ENCODE measurements around the gene HECW1. TPM values are rescaled to one million over a fixed set of nuclear protein-coding genes. Genes with fewer than 3 reads are reported as not detected.

Gene HECW1
- total RNA-seq, 2 experiments from 2014 or later: not detected

DNA sequence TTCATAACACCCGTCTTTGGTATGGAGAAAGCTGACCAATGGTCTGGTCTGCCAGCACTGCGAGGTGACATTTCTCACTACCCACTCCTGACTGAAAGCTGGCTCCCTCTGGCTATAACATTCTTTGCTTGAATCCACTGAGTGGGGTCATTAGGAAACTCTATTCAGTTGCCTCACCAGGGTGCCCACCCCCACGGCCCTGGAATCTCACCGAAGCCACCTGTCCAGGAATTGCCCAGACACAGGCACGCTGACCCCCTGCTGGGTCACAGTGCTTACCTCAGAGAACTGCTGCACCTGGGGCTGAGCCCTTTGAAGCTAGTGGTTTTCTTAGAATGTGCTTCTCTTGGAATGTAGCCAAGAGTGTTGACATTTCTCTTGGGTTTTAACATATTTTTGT, 28.6 kb downstream of the HECW1 start:
- CTCF ChIA-PET: no interaction called here
- H3K27ac Mint-ChIP-seq: no peak overlapping the region
- peaks cover 9% of the 10 kb centered on the region for H3K27me3 Mint-ChIP-seq
- no peaks in the 10 kb centered on the region for H3K36me3 Mint-ChIP-seq (ENCODE audit: low read depth)
- H3K4me3 Mint-ChIP-seq: no peak overlapping the region
- no peaks in the 10 kb centered on the region for H3K9me3 Mint-ChIP-seq
- POLR2A ChIA-PET: no interaction called here
- no peak for DNase-seq
- H3K4me1 Mint-ChIP-seq: no peaks in the 10 kb centered on the region

DNA sequence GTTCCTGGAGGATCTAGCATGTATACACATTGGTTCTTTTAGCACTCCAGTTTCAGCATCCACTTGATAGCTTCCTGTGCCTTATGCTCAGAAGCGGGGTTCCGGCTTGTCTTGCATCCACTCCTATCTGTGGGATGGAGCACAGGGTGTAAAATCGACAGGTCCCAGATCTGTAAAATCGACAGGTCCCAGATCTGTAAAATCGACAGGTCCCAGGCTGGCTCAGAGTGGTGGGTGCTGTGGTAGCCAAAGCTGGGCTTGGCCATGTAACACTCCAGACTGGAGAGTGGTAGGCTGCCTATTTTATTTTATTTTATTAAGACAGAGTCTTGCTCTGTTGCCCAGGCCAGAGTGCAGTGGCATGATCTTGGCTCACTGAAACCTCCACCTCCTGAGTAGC, 30.3 kb downstream of the HECW1 start:
- Mint-ChIP-seq H3K9me3 (no peaks in the 10 kb centered on the region), H3K4me1 (no peaks in the 10 kb centered on the region), H3K27me3 (peaks cover 3% of the 10 kb centered on the region), H3K36me3 (ENCODE audit: low read depth) (no peaks in the 10 kb centered on the region), H3K27ac (no peak overlapping the region), H3K4me3 (no peak overlapping the region)
- ChIA-PET POLR2A (no interaction called here), CTCF (no interaction called here)
- DNase-seq: no peak

GRCh38 chr7:43143918-43144589, 31.6 kb downstream of the HECW1 start:
- CTCF ChIA-PET: no interaction called here
- Mint-ChIP-seq H3K4me1 (no peaks in the 10 kb centered on the region), H3K36me3 (ENCODE audit: low read depth) (no peaks in the 10 kb centered on the region), H3K4me3 (no peak overlapping the region), H3K27me3 (peaks cover 3% of the 10 kb centered on the region), H3K27ac (no peak overlapping the region), H3K9me3 (no peaks in the 10 kb centered on the region)
- no peak for DNase-seq
- POLR2A ChIA-PET: no interaction called here

DNA sequence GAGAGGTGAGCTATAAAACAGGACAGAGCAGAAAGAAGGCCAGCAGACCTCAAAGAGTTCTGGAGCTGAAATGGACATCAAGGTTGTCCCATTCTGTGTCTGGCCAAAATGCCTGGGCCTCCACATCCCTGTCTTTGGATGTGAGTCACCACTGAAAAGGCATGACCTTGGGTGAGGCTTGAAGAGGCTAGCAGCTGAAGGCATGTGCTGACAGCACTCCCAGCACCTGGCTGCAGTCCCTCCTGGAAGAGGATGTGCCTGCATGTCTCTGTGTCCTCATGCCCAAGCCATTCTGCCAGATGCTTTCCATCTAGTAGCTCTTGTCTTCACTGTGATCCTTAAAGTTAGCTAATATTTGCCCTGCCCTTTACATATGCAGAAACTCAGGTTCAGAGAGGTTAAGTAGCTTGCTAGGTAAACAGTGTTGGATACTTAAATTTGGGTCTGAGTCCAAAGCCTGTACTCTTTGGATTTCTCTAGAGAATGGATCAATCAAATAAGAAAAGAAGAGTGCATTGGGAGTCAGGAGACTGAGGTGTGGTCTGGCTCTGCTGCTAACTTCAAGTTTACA, 35.8 kb downstream of the HECW1 start:
- H3K4me1 Mint-ChIP-seq: no peaks in the 10 kb centered on the region
- ChIA-PET POLR2A (no interaction called here), CTCF (no interaction called here)
- DNase-seq: no peak
- H3K27me3 Mint-ChIP-seq: peaks cover 5% of the 10 kb centered on the region
- H3K9me3 Mint-ChIP-seq: no peaks in the 10 kb centered on the region
- H3K4me3 Mint-ChIP-seq: no peak overlapping the region
- no peaks in the 10 kb centered on the region for H3K36me3 Mint-ChIP-seq (ENCODE audit: low read depth)
- no peak overlapping the region for H3K27ac Mint-ChIP-seq

- POLR2A ChIA-PET: no interaction called here
- peaks cover 5% of the 10 kb centered on the region for H3K27me3 Mint-ChIP-seq
- no peak overlapping the region for H3K27ac Mint-ChIP-seq
- H3K4me1 Mint-ChIP-seq: no peaks in the 10 kb centered on the region
- no peaks in the 10 kb centered on the region for H3K36me3 Mint-ChIP-seq (ENCODE audit: low read depth)
- no peak for DNase-seq
- CTCF ChIA-PET: no interaction called here
- no peak overlapping the region for H3K4me3 Mint-ChIP-seq
- no peaks in the 10 kb centered on the region for H3K9me3 Mint-ChIP-seq
Measured at GRCh38 chr7:43151076-43151475, 38.6 kb downstream of the HECW1 start.

- Mint-ChIP-seq H3K4me3 (no peak overlapping the region), H3K27ac (no peak overlapping the region), H3K9me3 (no peaks in the 10 kb centered on the region), H3K4me1 (no peaks in the 10 kb centered on the region), H3K27me3 (peaks cover 3% of the 10 kb centered on the region), H3K36me3 (ENCODE audit: low read depth) (no peaks in the 10 kb centered on the region)
- DNase-seq: no peak
- CTCF ChIA-PET: no interaction called here
- POLR2A ChIA-PET: no interaction called here
Measured at GRCh38 chr7:43152696-43153095, 40.2 kb downstream of the HECW1 start.

DNA sequence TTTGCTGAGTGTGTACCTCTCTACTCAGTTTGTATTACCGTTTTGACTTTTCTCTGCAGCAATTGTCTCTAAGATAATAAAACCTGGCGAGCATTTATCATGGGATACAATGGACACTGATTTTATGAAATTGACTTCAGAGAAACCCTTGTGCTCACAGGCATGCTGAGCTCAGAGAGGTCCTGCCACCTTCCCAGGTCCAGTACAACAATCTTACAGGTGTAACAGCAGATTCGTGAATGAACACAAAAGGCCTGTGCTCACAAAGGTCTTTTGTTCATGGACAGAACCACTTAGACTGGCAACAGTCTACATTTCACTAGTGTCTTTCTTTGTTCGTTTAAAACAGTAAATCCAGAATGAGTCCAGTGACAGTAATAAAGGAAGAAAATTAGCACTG, 43.2 kb downstream of the HECW1 start:
- POLR2A ChIA-PET: no interaction called here
- H3K4me3 Mint-ChIP-seq: no peak overlapping the region
- no peak for DNase-seq
- no peaks in the 10 kb centered on the region for H3K4me1 Mint-ChIP-seq
- H3K27ac Mint-ChIP-seq: no peak overlapping the region
- H3K27me3 Mint-ChIP-seq: peaks cover 4% of the 10 kb centered on the region
- H3K36me3 Mint-ChIP-seq (ENCODE audit: low read depth): no peaks in the 10 kb centered on the region
- CTCF ChIA-PET: no interaction called here
- no peaks in the 10 kb centered on the region for H3K9me3 Mint-ChIP-seq

- DNase-seq: no peak
- H3K4me3 Mint-ChIP-seq: no peak overlapping the region
Measured at GRCh38 chr7:43163885-43164284, 51.4 kb downstream of the HECW1 start.

GRCh38 chr7:43164757-43165156, 52.3 kb downstream of the HECW1 start:
- H3K9me3 Mint-ChIP-seq: no peaks in the 10 kb centered on the region
- ChIA-PET POLR2A (no interaction called here), CTCF (no interaction called here)
- no peak for DNase-seq
- H3K27me3 Mint-ChIP-seq: peaks cover 4% of the 10 kb centered on the region
- no peak overlapping the region for H3K4me3 Mint-ChIP-seq
- H3K27ac Mint-ChIP-seq: no peak overlapping the region
- no peaks in the 10 kb centered on the region for H3K4me1 Mint-ChIP-seq
- H3K36me3 Mint-ChIP-seq (ENCODE audit: low read depth): no peaks in the 10 kb centered on the region

More at GRCh38 chr7:43163885-43164284, 51.4 kb downstream of the HECW1 start:
- Mint-ChIP-seq H3K9me3 (no peaks in the 10 kb centered on the region), H3K27me3 (peaks cover 4% of the 10 kb centered on the region), H3K4me1 (no peaks in the 10 kb centered on the region), H3K27ac (no peak overlapping the region), H3K36me3 (ENCODE audit: low read depth) (no peaks in the 10 kb centered on the region)
- ChIA-PET POLR2A (no interaction called here), CTCF (no interaction called here)

GRCh38 chr7:43166686-43167085, 54.2 kb downstream of the HECW1 start:
- no peaks in the 10 kb centered on the region for H3K9me3 Mint-ChIP-seq
- no peak overlapping the region for H3K27ac Mint-ChIP-seq
- no peak for DNase-seq
- no peaks in the 10 kb centered on the region for H3K36me3 Mint-ChIP-seq (ENCODE audit: low read depth)
- no peak overlapping the region for H3K4me3 Mint-ChIP-seq
- no peaks in the 10 kb centered on the region for H3K4me1 Mint-ChIP-seq
- H3K27me3 Mint-ChIP-seq: peaks cover 4% of the 10 kb centered on the region
- CTCF ChIA-PET: no interaction called here
- POLR2A ChIA-PET: no interaction called here

DNA sequence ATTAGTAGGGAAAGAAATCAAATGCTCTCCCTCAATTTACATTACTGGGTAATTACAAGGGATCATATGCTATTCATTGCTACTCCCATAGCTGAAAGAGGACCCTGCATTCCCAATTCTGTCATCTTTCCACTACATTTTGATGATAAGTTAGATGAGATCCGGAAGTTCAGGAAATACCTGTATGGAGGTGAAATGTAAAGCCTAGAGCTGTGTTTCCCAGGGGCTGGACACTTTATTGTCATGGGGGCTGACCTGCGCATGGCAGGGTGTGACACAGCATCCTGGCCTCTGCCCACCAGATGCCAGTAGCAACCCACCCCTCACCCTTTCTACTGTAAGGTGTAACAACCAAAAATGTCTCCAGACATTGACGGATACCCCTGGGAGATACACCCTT, 56.6 kb downstream of the HECW1 start:
- no peaks in the 10 kb centered on the region for H3K9me3 Mint-ChIP-seq
- no peak for DNase-seq
- H3K27me3 Mint-ChIP-seq: peaks cover 7% of the 10 kb centered on the region
- POLR2A ChIA-PET: no interaction called here
- no peaks in the 10 kb centered on the region for H3K36me3 Mint-ChIP-seq (ENCODE audit: low read depth)
- no peaks in the 10 kb centered on the region for H3K4me1 Mint-ChIP-seq
- CTCF ChIA-PET: no interaction called here
- H3K4me3 Mint-ChIP-seq: no peak overlapping the region
- H3K27ac Mint-ChIP-seq: no peak overlapping the region

GRCh38 chr7:43170571-43170970, 58.1 kb downstream of the HECW1 start:
- ChIA-PET POLR2A (no interaction called here), CTCF (no interaction called here)
- Mint-ChIP-seq H3K4me1 (no peaks in the 10 kb centered on the region), H3K4me3 (no peak overlapping the region), H3K27ac (no peak overlapping the region), H3K9me3 (no peaks in the 10 kb centered on the region), H3K36me3 (ENCODE audit: low read depth) (no peaks in the 10 kb centered on the region), H3K27me3 (peaks cover 8% of the 10 kb centered on the region)
- no peak for DNase-seq

- H3K27ac Mint-ChIP-seq: no peak overlapping the region
- ChIA-PET POLR2A (no interaction called here), CTCF (no interaction called here)
- DNase-seq: no peak
- peaks cover 7% of the 10 kb centered on the region for H3K27me3 Mint-ChIP-seq
- no peaks in the 10 kb centered on the region for H3K4me1 Mint-ChIP-seq
- no peak overlapping the region for H3K4me3 Mint-ChIP-seq
- no peaks in the 10 kb centered on the region for H3K36me3 Mint-ChIP-seq (ENCODE audit: low read depth)
- H3K9me3 Mint-ChIP-seq: no peaks in the 10 kb centered on the region
Measured at GRCh38 chr7:43175570-43176200, 63.2 kb downstream of the HECW1 start.

DNA sequence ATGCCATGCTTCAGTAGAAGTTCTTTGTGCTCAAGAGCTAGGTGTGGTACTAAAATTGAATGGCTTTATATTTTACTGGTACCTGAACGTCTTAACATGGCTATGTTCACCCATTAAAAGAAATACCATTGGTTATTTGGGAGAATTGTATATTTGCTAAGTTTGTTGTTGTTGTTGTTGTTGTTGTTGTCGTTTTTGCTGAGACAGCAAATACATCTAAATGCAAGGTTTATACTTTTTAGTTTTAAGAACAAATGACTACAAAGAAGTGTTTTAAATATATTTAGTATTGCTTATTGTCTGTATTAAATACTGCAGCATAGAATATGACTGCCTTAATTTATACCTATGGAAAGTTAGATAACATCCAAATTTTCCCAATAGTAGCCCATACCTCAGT, 66.9 kb downstream of the HECW1 start:
- POLR2A ChIA-PET: no interaction called here
- CTCF ChIA-PET: no interaction called here
- Mint-ChIP-seq H3K27me3 (peaks cover 10% of the 10 kb centered on the region), H3K4me1 (no peaks in the 10 kb centered on the region), H3K9me3 (no peaks in the 10 kb centered on the region), H3K27ac (no peak overlapping the region), H3K4me3 (no peak overlapping the region), H3K36me3 (ENCODE audit: low read depth) (no peaks in the 10 kb centered on the region)
- DNase-seq: no peak

Measured in activated CD4-positive, alpha-beta memory T cell treated with anti-CD3 and anti-CD28 coated beads, Interleukin-2, amount 10 ng/mL, durations not matched to agents 7 days and 5 days (primary cell).